ENCODE measurements around the gene ACTN1.
A peak's percentile ranks its signal among the peaks of the same experiment; 100 is the strongest.

Gene ACTN1

DNA sequence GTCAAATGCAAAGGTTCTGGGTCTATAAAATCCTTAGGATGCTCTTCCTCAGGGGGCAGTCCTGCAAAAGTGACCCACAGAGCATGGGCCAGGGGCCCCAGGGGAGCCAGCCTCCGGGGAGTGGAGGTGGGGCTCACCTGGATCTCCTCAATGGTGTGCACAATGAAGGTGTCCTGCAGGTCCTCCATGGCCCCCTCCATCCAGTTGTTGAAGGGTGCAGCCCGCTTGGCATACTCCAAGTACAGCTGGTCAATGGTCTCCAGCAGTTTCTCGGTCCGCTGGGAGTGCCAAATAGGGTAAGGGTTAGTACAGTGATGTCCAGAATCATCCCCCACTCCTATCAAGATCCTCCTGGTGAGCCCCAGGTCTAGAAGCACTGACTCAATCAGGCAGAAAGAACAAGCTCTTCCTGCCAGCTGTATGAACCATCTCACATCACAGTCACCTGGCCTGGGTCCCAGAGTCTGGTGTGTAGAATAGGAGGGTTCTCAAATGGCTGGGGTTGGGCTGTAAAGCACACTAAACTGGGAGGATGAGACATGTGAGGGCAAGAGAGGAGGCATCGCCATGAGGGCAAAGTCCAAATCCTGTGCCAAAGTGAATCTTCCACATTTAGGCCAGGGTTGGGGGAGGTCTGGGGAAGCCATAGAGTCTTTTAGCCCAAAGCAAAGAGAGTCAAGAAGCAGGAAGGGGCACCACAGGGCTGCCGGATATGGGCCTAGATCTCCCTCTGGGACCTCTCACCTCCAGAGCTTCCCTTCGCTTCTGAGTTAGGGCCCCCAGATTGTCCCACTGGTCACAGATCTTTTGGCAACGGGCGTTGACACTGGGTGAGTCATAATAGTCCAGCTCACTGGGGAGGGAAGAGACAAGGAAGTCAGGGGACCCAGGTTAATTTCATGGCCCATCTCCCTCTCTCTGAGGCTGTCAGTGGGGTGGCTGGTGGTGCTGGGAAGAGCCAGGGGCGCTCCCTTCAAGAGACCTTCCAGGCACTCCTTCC lies 94.8 kb downstream of the ACTN1 start:
- DNase-seq: no peak

- no peak for DNase-seq
Measured at GRCh38 chr14:68882235-68882634, 96.9 kb downstream of the ACTN1 start.

DNA sequence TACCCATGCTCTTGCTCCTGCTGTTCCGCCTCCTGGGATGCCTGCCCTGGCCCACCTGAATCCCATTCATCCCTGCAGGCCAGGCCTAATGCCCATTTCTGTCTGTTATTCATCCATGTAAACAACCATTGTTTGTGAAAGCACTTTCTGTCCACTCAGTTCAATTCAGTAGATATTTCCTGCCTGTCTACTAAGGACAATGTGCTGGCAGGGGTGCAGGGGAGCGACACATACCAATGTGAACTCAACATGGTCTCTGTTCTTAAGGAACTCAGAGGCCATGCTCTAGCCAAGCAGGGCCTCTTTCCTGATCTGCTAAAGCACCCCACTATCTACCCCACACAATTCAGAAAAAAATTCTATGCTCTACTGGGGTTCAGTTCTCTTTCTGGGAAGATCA lies 97.7 kb downstream of the ACTN1 start:
- no peak for DNase-seq

GRCh38 chr14:68880581-68881105 lies 98.5 kb downstream of the ACTN1 start:
- DNase-seq: no peak

GRCh38 chr14:68879841-68880575 lies 99.1 kb downstream of the ACTN1 start:
- no peak for DNase-seq

- no peak for DNase-seq
Measured at GRCh38 chr14:68879321-68879781, 99.8 kb downstream of the ACTN1 start.

GRCh38 chr14:68878908-68879307 lies 100.2 kb downstream of the ACTN1 start:
- no peak for DNase-seq

DNA sequence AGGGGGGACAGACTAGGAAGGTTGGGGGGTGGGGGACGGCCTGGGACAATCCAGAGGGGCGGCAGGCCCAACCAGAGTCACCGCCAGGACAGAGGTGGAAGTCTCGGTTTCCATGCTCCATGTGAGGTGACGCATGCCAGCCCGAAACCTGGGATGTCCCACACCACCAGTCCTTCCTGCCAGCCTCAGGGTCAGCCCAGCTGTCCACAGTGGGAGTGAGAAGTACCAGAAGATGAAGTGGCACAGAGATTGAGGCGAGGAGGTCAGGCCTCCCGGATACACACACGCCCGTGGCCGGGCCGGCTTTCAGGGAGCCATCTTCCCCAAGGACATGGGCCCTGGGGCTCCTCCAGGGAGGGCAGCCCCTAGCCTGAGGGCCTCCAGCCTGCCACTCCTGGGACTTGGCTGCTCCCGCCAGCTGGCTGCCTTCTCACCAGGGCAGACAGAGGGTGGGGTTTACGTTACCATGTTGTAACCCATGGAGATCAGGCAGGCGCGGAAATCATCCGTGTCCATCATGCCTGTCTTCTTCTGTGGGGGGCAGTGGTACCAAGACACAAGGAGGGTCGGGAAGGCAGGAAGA lies 101.0 kb downstream of the ACTN1 start:
- DNase-seq: no peak

- no peak for DNase-seq
Measured at GRCh38 chr14:68876976-68877375, 102.1 kb downstream of the ACTN1 start.

GRCh38 chr14:68874746-68875155 lies 104.4 kb downstream of the ACTN1 start:
- DNase-seq: peak; percentile 5

DNA sequence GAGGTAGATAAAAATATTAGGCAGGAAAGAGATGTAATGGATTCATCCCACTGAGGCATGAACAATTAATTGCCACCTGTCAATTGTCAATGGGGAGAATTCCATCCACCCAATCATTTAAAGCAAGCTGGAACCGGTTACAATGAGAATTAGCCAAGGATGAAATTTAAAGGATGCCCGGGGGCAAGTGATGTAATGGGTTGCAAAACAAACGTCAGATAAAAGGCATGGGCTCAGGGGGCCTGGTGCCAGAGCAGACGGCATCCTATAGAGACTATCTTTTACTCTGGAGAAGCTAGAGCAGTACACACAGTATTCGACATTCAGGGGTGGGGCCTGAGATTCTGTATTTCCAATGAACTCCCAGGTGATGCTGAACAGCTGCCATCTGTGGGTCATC lies 105.7 kb downstream of the ACTN1 start:
- DNase-seq: no peak

DNA sequence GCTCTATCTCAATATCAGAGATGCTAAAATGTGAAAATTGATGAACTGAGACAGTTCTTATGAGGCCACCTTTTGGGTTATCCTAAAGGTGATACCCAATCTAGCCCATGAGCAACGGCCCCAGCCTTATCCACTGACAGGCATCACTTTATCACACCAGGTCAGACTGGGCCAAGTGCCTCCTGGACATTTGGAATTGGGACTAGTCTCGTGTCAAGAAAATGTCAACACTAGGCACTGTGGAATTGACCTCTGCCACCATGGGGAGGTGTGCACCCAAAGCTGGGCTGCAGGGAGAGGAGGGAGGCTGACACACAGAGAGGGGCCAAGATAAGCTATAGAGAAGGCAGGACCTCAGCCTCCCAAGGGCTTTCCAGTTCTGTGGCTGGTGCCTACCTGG lies 107.7 kb downstream of the ACTN1 start:
- no peak for DNase-seq

GRCh38 chr14:68866991-68867533 lies 112.0 kb downstream of the ACTN1 start:
- no peak for DNase-seq

GRCh38 chr14:68865542-68865941 lies 113.6 kb downstream of the ACTN1 start:
- no peak for DNase-seq

GRCh38 chr14:68864361-68864750 lies 114.7 kb downstream of the ACTN1 start:
- no peak for DNase-seq

GRCh38 chr14:68863610-68864360 lies 115.3 kb downstream of the ACTN1 start:
- no peak for DNase-seq

DNA sequence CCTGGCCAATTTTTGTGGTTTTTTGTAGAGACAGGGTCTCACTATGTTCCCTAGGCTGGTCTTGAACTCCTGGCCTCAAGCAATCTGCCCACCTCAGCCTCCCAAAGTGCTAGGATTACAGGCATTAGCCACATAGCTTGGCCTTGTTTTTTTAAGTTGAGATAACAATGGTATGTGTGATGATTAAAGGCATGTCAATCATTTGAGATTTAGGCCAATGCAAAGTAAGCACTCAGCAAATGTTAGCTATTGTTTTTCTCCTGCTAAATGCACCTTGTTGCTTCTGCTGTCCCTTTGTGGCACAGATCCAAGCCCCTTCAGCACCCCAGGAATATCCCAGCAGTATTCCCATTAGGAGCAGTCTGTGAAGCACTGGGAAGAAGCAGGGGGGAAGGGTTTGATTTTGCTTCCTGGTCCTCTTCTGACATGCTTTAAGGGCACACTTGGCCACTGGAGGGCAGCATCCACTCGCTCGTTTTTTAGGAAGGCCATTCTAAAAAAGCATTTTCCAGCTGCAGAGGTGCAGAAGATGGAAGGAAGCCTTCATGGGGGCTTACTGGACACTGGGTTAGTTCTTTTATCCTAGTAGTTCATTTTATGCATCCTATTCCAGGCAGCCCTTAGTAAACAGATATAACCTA lies 116.0 kb downstream of the ACTN1 start:
- peak; percentile 58 for DNase-seq

- DNase-seq: no peak
Measured at GRCh38 chr14:68860771-68861170, 118.3 kb downstream of the ACTN1 start.

DNA sequence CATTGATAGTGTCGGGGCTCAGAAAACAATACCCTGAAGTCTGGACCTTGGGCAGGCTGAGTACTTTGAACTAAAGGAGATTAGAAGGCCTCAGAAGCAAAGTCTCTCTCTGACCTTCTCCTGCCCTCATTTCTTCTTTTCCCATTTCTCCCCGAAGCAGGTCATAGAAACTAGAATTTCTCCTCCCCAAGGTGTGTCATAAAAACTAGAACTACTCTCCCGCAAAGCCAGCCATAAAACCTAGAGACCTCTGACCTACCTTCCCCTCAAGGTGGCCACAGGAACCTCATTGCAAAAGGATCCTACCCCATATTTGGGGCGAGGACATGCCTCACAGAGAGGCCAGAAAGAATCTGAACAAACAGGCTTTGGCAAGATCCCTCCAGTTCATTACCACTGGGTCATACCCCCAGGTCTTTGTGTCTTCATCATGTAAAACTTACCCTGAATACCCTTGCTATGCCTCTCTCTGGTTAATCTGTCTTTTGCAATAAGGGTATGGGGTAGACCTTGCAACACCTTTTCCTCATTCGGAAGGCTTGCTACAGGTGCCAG lies 121.5 kb downstream of the ACTN1 start:
- DNase-seq: no peak

DNA sequence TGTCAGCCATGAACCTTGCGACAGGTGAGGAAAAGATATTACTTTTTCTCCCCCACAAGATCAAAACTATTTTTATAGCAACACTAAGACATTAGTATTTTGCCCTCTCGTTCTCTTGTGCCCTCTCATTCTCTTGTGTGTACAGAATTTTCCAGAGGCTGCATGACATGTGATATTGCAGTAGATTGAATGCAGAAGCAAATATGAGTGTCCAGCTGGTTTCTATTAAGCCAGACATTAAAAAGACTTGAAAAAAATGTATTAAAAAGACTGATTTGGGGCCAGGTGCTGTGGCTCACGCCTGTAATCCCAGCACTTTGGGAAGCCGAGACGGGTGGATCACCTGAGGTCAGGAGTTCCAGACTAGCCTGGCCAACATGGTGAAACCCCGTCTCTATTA lies 122.5 kb downstream of the ACTN1 start:
- no peak for DNase-seq

GRCh38 chr14:68854421-68854820 lies 124.7 kb downstream of the ACTN1 start:
- peak; percentile 3 for DNase-seq
